IMR-90 (cell line): Measurements from ENCODE around the gene MAD2L2. TPM values are rescaled to one million over a fixed set of nuclear protein-coding genes. Genes with fewer than 3 reads are reported as not detected.

ENCODE experiments used
- ATAC-seq: fragments of 200-7000 bp; cut with Tn5 transposase; 2 replicates; pipeline ENCODE4 v1.9.1; 2020; ENCODE audit warnings: low read depth, mild to moderate bottlenecking, moderate library complexity
- BruUV-seq: library from RNA; stranded (reverse); fragments of 400-500 nt; replicated peaks from 2 replicates; lab custom pipeline; 2021; lab: Mats Ljungman, UMichigan
- CTCF ChIA-PET: fragments of 300-600 bp; formaldehyde crosslinking; extraction: SDS; loops from one replicate; lab custom pipeline; 2021; ENCODE audit warnings: antibody characterized with exemption; lab: Yijun Ruan, JAX
- POLR2A ChIA-PET: fragments of 300-600 bp; sonication (Branson Sonifier 250); formaldehyde crosslinking; loops from one replicate; lab custom pipeline; 2022; ENCODE audit warnings: antibody characterized with exemption; ENCODE audit not compliant: unreplicated experiment; lab: Charles Lee
- DNase-seq: peaks from one replicate; pipeline ENCODE4 v3.0.0; 2013
- H2AFZ ChIP-seq: replicated peaks from 2 replicates; pipeline ENCODE3; 2013; ENCODE audit warnings: low read length, mild to moderate bottlenecking; ENCODE audit not compliant: poor library complexity
- H2AK5ac ChIP-seq: 2 replicates; pipeline ENCODE4 v1.6.1; 2013; ENCODE audit warnings: low read depth, low read length, inconsistent platforms
- H2AK9ac ChIP-seq: replicated peaks from 2 replicates; pipeline ENCODE3; 2013; ENCODE audit warnings: mild to moderate bottlenecking, low read depth, low read length, moderate library complexity; ENCODE audit not compliant: poor library complexity
- H2BK120ac ChIP-seq: 2 replicates; pipeline ENCODE4 v1.6.1; 2013; ENCODE audit warnings: low read depth, low read length, inconsistent platforms
- H2BK15ac ChIP-seq: 3 replicates; pipeline ENCODE4 v1.6.1; 2013; ENCODE audit warnings: low read depth, low read length, inconsistent platforms
- H2BK20ac ChIP-seq: 2 replicates; pipeline ENCODE4 v1.6.1; 2013; ENCODE audit warnings: low read depth, mild to moderate bottlenecking, inconsistent platforms, low read length, moderate library complexity
- H2BK5ac ChIP-seq: 2 replicates; pipeline ENCODE4 v1.6.1; 2013; ENCODE audit warnings: mild to moderate bottlenecking, low read depth, low read length, inconsistent platforms; ENCODE audit not compliant: poor library complexity, severe bottlenecking
- H3K14ac ChIP-seq: replicated peaks from 2 replicates; pipeline ENCODE4 v1.6.1; 2013; ENCODE audit warnings: low read depth, low read length, inconsistent platforms
- H3K18ac ChIP-seq: 2 replicates; pipeline ENCODE4 v1.6.1; 2013; ENCODE audit warnings: low read depth, low read length, control low read depth
- H3K23ac ChIP-seq: 2 replicates; pipeline ENCODE4 v1.6.1; 2013; ENCODE audit warnings: low read depth, low read length, inconsistent platforms
- H3K27ac ChIP-seq: 2 replicates; pipeline ENCODE4 v1.5.1; 2013; ENCODE audit warnings: mild to moderate bottlenecking, control low read depth, low read length; ENCODE audit not compliant: insufficient read depth
- H3K27me3 ChIP-seq: 2 replicates; pipeline ENCODE4 v1.6.1; 2013; ENCODE audit warnings: low read length; ENCODE audit not compliant: control insufficient read depth, insufficient read depth
- H3K36me3 ChIP-seq: 2 replicates; pipeline ENCODE4 v1.6.1; 2013; ENCODE audit warnings: low read length, mixed read lengths; ENCODE audit not compliant: control insufficient read depth, insufficient read depth
- H3K4ac ChIP-seq: 2 replicates; pipeline ENCODE4 v1.6.1; 2013; ENCODE audit warnings: low read depth, low read length, inconsistent platforms
- H3K4me1 ChIP-seq: 2 replicates; pipeline ENCODE4 v1.6.1; 2013; ENCODE audit warnings: low read length, mixed read lengths; ENCODE audit not compliant: control insufficient read depth, insufficient read depth
- H3K4me2 ChIP-seq: 2 replicates; pipeline ENCODE4 v1.6.1; 2013; ENCODE audit warnings: low read depth, mild to moderate bottlenecking, control low read depth, low read length, moderate library complexity
- H3K4me3 ChIP-seq: 2 replicates; pipeline ENCODE4 v1.5.1; 2013; ENCODE audit warnings: low read depth, mild to moderate bottlenecking, control low read depth, low read length, moderate library complexity; ENCODE audit not compliant: insufficient read depth
- H3K56ac ChIP-seq: 2 replicates; pipeline ENCODE4 v1.6.1; 2013; ENCODE audit warnings: low read length, inconsistent platforms; ENCODE audit not compliant: insufficient read depth; ENCODE audit errors: extremely low read depth
- H3K79me1 ChIP-seq, 2 experiments: 2 replicates each; pipeline ENCODE4 v1.6.1; 2013; ENCODE audit warnings: low read length in 2 of 2, inconsistent platforms in 1 of 2, low read depth in 1 of 2
- H3K9ac ChIP-seq: 2 replicates; pipeline ENCODE4 v1.6.1; 2013; ENCODE audit warnings: low read depth, low read length, control low read depth
- H3K9me1 ChIP-seq: 2 replicates; pipeline ENCODE4 v1.6.1; 2013; ENCODE audit warnings: low read length, inconsistent platforms; ENCODE audit not compliant: insufficient read depth
- H3K9me3 ChIP-seq: 2 replicates; pipeline ENCODE4 v1.6.1; 2013; ENCODE audit warnings: low read length; ENCODE audit not compliant: control insufficient read depth, insufficient read depth
- H4K20me1 ChIP-seq: 2 replicates; pipeline ENCODE4 v1.6.1; 2013; ENCODE audit warnings: low read length, inconsistent platforms; ENCODE audit not compliant: insufficient read depth
- H4K5ac ChIP-seq: 2 replicates; pipeline ENCODE4 v1.6.1; 2013; ENCODE audit warnings: mild to moderate bottlenecking, low read depth, low read length, control low read depth
- H4K8ac ChIP-seq, 2 experiments: 2 replicates each; pipeline ENCODE4 v1.6.1; 2013; ENCODE audit warnings: low read depth in 2 of 2, low read length in 2 of 2, control low read depth in 1 of 2, inconsistent platforms in 1 of 2
- H4K91ac ChIP-seq: 2 replicates; pipeline ENCODE4 v1.6.1; 2013; ENCODE audit warnings: low read depth, low read length, inconsistent platforms; ENCODE audit not compliant: insufficient read depth
- RAD21 ChIP-seq: IDR thresholded peaks from 2 replicates; pipeline ENCODE4 v1.6.1; 2012; ENCODE audit warnings: low read length, improper control_type of control experiment
- WGBS, 2 experiments: methylation state at CpG; one replicate each; pipeline versions ENCODE4 v1.1.5 to v1.1.7; 2013; ENCODE audit warnings: missing lambda C conversion rate in 2 of 2; ENCODE audit not compliant: insufficient read length in 1 of 2; ENCODE audit errors: extremely low coverage in 2 of 2; 5-methylcytosine and 5-hydroxymethylcytosine counted together
- dilution Hi-C: fragments of 300-500 bp; cut with HindIII; formaldehyde crosslinking; loops from one replicate; pipeline ENCODE4 v1.14.3; 2018; ENCODE audit warnings: low sequenced_read_pairs; ENCODE audit not compliant: unreplicated experiment
- in situ Hi-C: fragments of 300-500 bp; cut with MboI; formaldehyde crosslinking; loops from 3 replicates; pipeline ENCODE4 v1.14.3; 2019; ENCODE audit warnings: low sequenced_read_pairs, inconsistent platforms, mixed read lengths
- intact Hi-C: fragments of 100-400 bp; cut with micrococcal nuclease; formaldehyde crosslinking; loops from 2 replicates; pipeline ENCODE4 v1.10.0; 2022
- polyA plus RNA-seq, 3 experiments: library from polyadenylated mRNA; depleted of rRNA; stranded (reverse); fragments of >200 nt; gene quantifications; 2 replicates each; pipeline ENCODE4 v1.2.3, GENCODE V29; 2012; ENCODE audit warnings: low replicate concordance in 1 of 3
- total RNA-seq: library from RNA; depleted of rRNA; stranded (reverse); fragments of >200 nt; gene quantifications from 2 replicates; pipeline ENCODE4 v1.2.3, GENCODE V29; 2012
- TF ChIP-seq, protein P1 (sequence below): fragments of 150-350 bp; IDR thresholded peaks from 2 replicates; pipeline ENCODE4 v1.6.1; 2017; ENCODE audit warnings: mild to moderate bottlenecking, antibody characterized with exemption, low read length, low read depth
- TF ChIP-seq, protein P2 (sequence below): conservative IDR thresholded peaks from 2 replicates; pipeline ENCODE4 v1.5.1; 2012; ENCODE audit warnings: mild to moderate bottlenecking, low read depth, low read length, improper control_type of control experiment

Gene MAD2L2
- total and polyA plus RNA-seq, 2 of the 4 experiments (the other 2 are of a cell fraction) = 44.6 to 70.9 TPM

GRCh38 chr1:11648039-11648438 lies 32.9 kb downstream of the MAD2L2 start:
- H3K27me3 ChIP-seq = peaks cover 19% of the 10 kb centered on the region
- no peaks in the 10 kb centered on the region for H3K9me3 ChIP-seq
- 74% methylated on average over 3 of the region's 6 CpGs; no CpG with 5 or more reads in 1 of the 2 experiments for WGBS, 2 experiments
- no peak overlapping the region for H3K9ac ChIP-seq
- dilution Hi-C loops (no loop called here), intact Hi-C loops (no loop called here), in situ Hi-C loops (loop anchor here (10.0 kb wide), 1 partner anchor 613 kb away; no protein-coding TSS in a partner anchor)
- no peak overlapping the region for H3K18ac ChIP-seq
- H2BK15ac ChIP-seq = no peak overlapping the region
- H3K36me3 ChIP-seq = no peaks in the 10 kb centered on the region
- H2AK9ac ChIP-seq = no peak overlapping the region
- no peak overlapping the region for H2BK120ac ChIP-seq
- H2AK5ac ChIP-seq = no peak overlapping the region
- H3K56ac ChIP-seq = no peak overlapping the region
- H3K14ac ChIP-seq = no peak overlapping the region
- ATAC-seq = no peak
- no peaks in the 10 kb centered on the region; the same call in 1 of the 2 replicates for H3K4me1 ChIP-seq
- no peak overlapping the region for H3K4me2 ChIP-seq
- no peak overlapping the region for H4K91ac ChIP-seq
- no TSS peak for BruUV-seq
- peak overlapping the region; percentile 32 for H2AFZ ChIP-seq
- ChIA-PET CTCF (no interaction called here), POLR2A (no interaction called here)
- H3K79me1 ChIP-seq = no peaks in the 10 kb centered on the region
- TF ChIP-seq, protein P1, sequence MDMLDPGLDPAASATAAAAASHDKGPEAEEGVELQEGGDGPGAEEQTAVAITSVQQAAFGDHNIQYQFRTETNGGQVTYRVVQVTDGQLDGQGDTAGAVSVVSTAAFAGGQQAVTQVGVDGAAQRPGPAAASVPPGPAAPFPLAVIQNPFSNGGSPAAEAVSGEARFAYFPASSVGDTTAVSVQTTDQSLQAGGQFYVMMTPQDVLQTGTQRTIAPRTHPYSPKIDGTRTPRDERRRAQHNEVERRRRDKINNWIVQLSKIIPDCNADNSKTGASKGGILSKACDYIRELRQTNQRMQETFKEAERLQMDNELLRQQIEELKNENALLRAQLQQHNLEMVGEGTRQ = no peak
- TF ChIP-seq RAD21 = no peak
- TF ChIP-seq, protein P2, sequence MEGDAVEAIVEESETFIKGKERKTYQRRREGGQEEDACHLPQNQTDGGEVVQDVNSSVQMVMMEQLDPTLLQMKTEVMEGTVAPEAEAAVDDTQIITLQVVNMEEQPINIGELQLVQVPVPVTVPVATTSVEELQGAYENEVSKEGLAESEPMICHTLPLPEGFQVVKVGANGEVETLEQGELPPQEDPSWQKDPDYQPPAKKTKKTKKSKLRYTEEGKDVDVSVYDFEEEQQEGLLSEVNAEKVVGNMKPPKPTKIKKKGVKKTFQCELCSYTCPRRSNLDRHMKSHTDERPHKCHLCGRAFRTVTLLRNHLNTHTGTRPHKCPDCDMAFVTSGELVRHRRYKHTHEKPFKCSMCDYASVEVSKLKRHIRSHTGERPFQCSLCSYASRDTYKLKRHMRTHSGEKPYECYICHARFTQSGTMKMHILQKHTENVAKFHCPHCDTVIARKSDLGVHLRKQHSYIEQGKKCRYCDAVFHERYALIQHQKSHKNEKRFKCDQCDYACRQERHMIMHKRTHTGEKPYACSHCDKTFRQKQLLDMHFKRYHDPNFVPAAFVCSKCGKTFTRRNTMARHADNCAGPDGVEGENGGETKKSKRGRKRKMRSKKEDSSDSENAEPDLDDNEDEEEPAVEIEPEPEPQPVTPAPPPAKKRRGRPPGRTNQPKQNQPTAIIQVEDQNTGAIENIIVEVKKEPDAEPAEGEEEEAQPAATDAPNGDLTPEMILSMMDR = no peak
- no peaks in the 10 kb centered on the region; the same call in 1 of the 2 replicates for H4K20me1 ChIP-seq
- no peak overlapping the region for H3K27ac ChIP-seq
- no peak overlapping the region for H4K5ac ChIP-seq
- H3K23ac ChIP-seq = no peak overlapping the region
- no peak overlapping the region for H3K4ac ChIP-seq
- no peak overlapping the region for H2BK5ac ChIP-seq
- H4K8ac ChIP-seq = no peak overlapping the region
- H3K9me1 ChIP-seq = no peaks in the 10 kb centered on the region
- H2BK20ac ChIP-seq = no peak overlapping the region
- no peak overlapping the region for H3K4me3 ChIP-seq
- DNase-seq = no peak
